HG03045 (cell line): ENCODE measurements around the gene CXorf66.
"Not testable (repeated sequence)": the region's sequence is repeated elsewhere in the genome, so short reads cannot be mapped to it uniquely, and the experiment has no call there.

Source experiments
- ATAC-seq: cut with Tn5 transposase; IDR thresholded peaks from one replicate; pipeline ENCODE4 v1.9.1; 2021; ENCODE audit warnings: mild to moderate bottlenecking, moderate library complexity; ENCODE audit not compliant: unreplicated experiment

The CXorf66 gene

GRCh38 chrX:139929876-139930275 is 35.4 kb downstream of the CXorf66 start:
- no peak for ATAC-seq

DNA sequence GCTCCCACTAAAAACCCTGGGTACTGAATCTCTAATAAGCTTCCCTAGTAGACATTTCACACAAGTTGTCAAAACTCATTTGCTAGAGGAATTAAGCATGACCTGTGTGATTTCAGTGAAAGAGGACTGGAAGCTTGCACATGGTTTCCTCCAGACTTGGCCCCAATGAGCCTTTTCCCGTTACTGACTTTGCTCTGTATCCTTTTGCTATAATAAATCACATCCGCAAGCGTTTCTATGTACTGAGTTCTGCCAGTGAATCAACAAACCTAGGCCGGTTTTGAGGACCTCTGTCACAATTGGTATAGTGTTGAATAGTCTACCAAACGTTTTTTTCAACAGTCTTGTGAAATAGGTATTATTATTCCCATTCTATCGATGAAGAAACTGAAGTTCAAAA is 40.6 kb downstream of the CXorf66 start:
- no peak for ATAC-seq

- no peak for ATAC-seq
Measured at GRCh38 chrX:139924069-139924695, 41.1 kb downstream of the CXorf66 start.

DNA sequence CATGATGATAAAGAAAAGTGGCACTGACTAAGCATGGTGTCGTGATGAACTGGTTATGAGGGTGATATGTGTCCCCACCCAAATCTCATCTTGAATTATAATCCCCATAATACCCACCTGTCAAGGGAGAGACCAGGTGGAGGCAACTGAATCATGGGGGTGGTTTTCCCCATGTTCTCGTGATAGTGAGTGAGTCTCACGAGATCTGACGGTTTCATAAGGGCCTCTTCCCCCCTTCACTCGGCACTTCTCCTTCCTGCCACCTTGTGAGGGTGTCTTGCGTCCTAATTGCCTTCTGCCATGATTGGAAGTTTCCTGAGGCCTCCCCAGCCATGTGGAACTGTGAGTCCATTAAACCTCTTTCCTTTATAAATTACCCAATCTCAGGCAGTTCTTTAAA is 44.2 kb downstream of the CXorf66 start:
- not testable (repeated sequence) for ATAC-seq

- no peak for ATAC-seq
Measured at GRCh38 chrX:139920316-139920715, 45.0 kb downstream of the CXorf66 start.

- ATAC-seq: no peak
Measured at GRCh38 chrX:139914421-139914820, 50.9 kb downstream of the CXorf66 start.

DNA sequence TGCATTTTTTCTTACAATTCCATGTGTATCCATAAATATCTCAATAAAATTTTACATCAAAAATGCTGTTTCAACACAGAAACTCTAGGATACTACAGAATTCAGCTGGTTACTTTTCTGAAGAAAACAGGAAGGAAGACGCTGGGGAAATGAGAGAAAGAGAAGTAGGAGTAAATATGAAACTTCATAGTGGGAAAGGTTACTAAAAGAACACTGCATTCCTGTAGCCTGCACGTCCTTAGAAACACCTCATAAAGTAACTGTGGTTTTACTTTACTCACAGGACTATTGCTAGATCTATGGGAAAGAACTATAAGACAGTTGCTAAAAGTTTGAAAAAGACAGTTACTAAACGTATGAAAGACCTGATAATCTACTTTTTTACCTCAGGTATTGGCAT is 55.6 kb downstream of the CXorf66 start:
- ATAC-seq: no peak

- no peak for ATAC-seq
Measured at GRCh38 chrX:139907078-139907477, 58.2 kb downstream of the CXorf66 start.

DNA sequence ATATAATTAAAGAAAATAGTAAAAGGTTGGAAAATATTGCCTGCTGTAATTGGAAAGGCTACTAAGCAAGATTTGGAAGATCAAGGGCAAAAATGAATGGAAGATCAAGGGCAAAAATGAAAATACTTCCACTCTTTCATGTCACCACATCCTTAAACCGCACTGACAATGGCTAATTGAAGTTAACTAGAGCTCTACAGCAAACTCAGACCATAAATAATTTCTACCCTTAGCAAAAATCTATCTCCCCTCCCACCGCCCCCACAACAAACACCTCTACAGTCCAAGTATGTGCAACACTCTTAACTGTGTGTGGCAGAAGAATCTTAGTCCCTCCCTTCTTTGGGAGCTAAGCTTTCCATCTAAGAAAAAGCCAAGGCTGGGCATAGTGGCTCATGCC is 59.6 kb downstream of the CXorf66 start:
- no peak for ATAC-seq
